ENCODE results near the gene RPGRIP1.
"Not testable (repeated sequence)": the region's sequence is repeated elsewhere in the genome, so short reads cannot be mapped to it uniquely, and the experiment has no call there.

The RPGRIP1 gene

GRCh38 chr14:21298358-21298757 lies 18.5 kb downstream of the RPGRIP1 start:
- DNase-seq (ENCODE audit: insufficient read length, low spot score) (no peak), FAIRE-seq (no peak)

- FAIRE-seq (no peak), DNase-seq (ENCODE audit: insufficient read length, low spot score) (no peak)
Measured at GRCh38 chr14:21299562-21300130, 19.8 kb downstream of the RPGRIP1 start.

GRCh38 chr14:21300892-21301291 lies 21.0 kb downstream of the RPGRIP1 start:
- FAIRE-seq (no peak), DNase-seq (ENCODE audit: insufficient read length, low spot score) (no peak)

- FAIRE-seq (no peak), DNase-seq (ENCODE audit: insufficient read length, low spot score) (no peak)
Measured at GRCh38 chr14:21302013-21302835, 22.3 kb downstream of the RPGRIP1 start.

- FAIRE-seq; DNase-seq (ENCODE audit: insufficient read length, low spot score): not testable (repeated sequence)
Measured at GRCh38 chr14:21302836-21303140, 22.9 kb downstream of the RPGRIP1 start.

GRCh38 chr14:21307637-21308036 lies 27.8 kb downstream of the RPGRIP1 start:
- no peak for FAIRE-seq
- no peak for DNase-seq (ENCODE audit: insufficient read length, low spot score)

GRCh38 chr14:21308132-21308478 lies 28.2 kb downstream of the RPGRIP1 start:
- no peak for FAIRE-seq
- no peak for DNase-seq (ENCODE audit: insufficient read length, low spot score)

GRCh38 chr14:21308479-21309237 lies 28.8 kb downstream of the RPGRIP1 start:
- FAIRE-seq = no peak

GRCh38 chr14:21309238-21309636 lies 29.4 kb downstream of the RPGRIP1 start:
- DNase-seq (ENCODE audit: insufficient read length, low spot score) (no peak), FAIRE-seq (no peak)

More at GRCh38 chr14:21308479-21309237, 28.8 kb downstream of the RPGRIP1 start:
- no peak for DNase-seq (ENCODE audit: insufficient read length, low spot score)

GRCh38 chr14:21309956-21310355 lies 30.1 kb downstream of the RPGRIP1 start:
- DNase-seq (ENCODE audit: insufficient read length, low spot score) (no peak), FAIRE-seq (no peak)

GRCh38 chr14:21311614-21312013 lies 31.7 kb downstream of the RPGRIP1 start:
- DNase-seq (ENCODE audit: insufficient read length, low spot score) = no peak
- FAIRE-seq = no peak

GRCh38 chr14:21313512-21313911 lies 33.6 kb downstream of the RPGRIP1 start:
- DNase-seq (ENCODE audit: insufficient read length, low spot score) (no peak), FAIRE-seq (no peak)

- DNase-seq (ENCODE audit: insufficient read length, low spot score) = no peak
- FAIRE-seq = no peak
Measured at GRCh38 chr14:21317398-21317797, 37.5 kb downstream of the RPGRIP1 start.

GRCh38 chr14:21320913-21321312 lies 41.0 kb downstream of the RPGRIP1 start:
- FAIRE-seq = no peak
- DNase-seq (ENCODE audit: insufficient read length, low spot score) = no peak

GRCh38 chr14:21322716-21323115 lies 42.8 kb downstream of the RPGRIP1 start:
- no peak for FAIRE-seq
- no peak for DNase-seq (ENCODE audit: insufficient read length, low spot score)

- FAIRE-seq (no peak), DNase-seq (ENCODE audit: insufficient read length, low spot score) (no peak)
Measured at GRCh38 chr14:21326972-21327371, 47.1 kb downstream of the RPGRIP1 start.
